Measurements from ENCODE around the gene CCNI.

The CCNI gene

GRCh38 chr4:76997532-76997931 lies 78.3 kb downstream of the CCNI start:
- no peak overlapping the region for H3K4me3 ChIP-seq (replicated peaks in 1 of 2; ENCODE audit: low read depth in 2 of 2, low read length in 2 of 2)
- no peak for DNase-seq (ENCODE audit: low read depth in 2 of 2)
- no peak for TF ChIP-seq CTCF (IDR thresholded peaks at IDR 0.05; ENCODE audit: low read depth, low read length)
